K562 (cell line): Measurements from ENCODE around the gene TEPSIN. TPM values are rescaled to one million over a fixed set of nuclear protein-coding genes. Genes with fewer than 3 reads are reported as not detected.

ENCODE experiments used
- ATAC-seq: fragments of 200-7000 bp; cut with Tn5 transposase; 3 replicates; pipeline ENCODE4 v1.9.1; 2020; ENCODE audit warnings: moderate library complexity
- BruUV-seq: library from RNA; stranded (reverse); fragments of 400-500 nt; replicated peaks from 2 replicates; lab custom pipeline; 2021; lab: Mats Ljungman, UMichigan
- CTCF ChIA-PET: fragments of 300-600 bp; formaldehyde crosslinking; extraction: SDS; loops from one replicate; lab custom pipeline; 2021; ENCODE audit warnings: low intra/inter-chr PET ratio; lab: Yijun Ruan, JAX
- POLR2A ChIA-PET: fragments of 300-600, 350-650 bp; sonication (Branson Sonifier 250); formaldehyde crosslinking; extraction: SDS; loops from one replicate; lab custom pipeline; 2021; ENCODE audit warnings: antibody characterized with exemption, inconsistent platforms; lab: Yijun Ruan, JAX
- DNase-seq, 4 experiments: peaks; one replicate each; pipeline versions ENCODE4 v3.0.0 to v3.0.0-alpha.2; 2011 to 2018; ENCODE audit warnings: low spot score in 3 of 4, mixed read lengths in 3 of 4; ENCODE audit errors: extremely low read depth in 1 of 4
- FAIRE-seq: peaks from 2 replicates; lab custom pipeline; 2011; peaks lifted over from hg19 to GRCh38; lab: Jason Lieb, UNC
- H2AFZ ChIP-seq: 2 replicates; pipeline ENCODE4 v1.6.0; 2011; ENCODE audit warnings: low read depth, low read length, control low read depth, inconsistent platforms
- H3K27ac ChIP-seq: fragments of 200-600 bp; 3 replicates; pipeline ENCODE4 v1.8.0; 2011; ENCODE audit warnings: low read depth, mild to moderate bottlenecking, control low read depth, inconsistent platforms, low read length, moderate library complexity, mixed read lengths; ENCODE audit errors: extremely low read depth
- H3K27me3 ChIP-seq, 2 experiments: fragments of 300-600 bp in 1 of 2; 2 replicates in 1 of 2; 3 replicates in 1 of 2; pipeline versions ENCODE4 v1.6.0 to v1.8.0; 2011; ENCODE audit warnings: inconsistent platforms in 2 of 2, low read length in 2 of 2, mild to moderate bottlenecking in 1 of 2, mixed read lengths in 1 of 2, moderate library complexity in 1 of 2; ENCODE audit not compliant: control insufficient read depth in 2 of 2, insufficient read depth in 2 of 2
- H3K36me3 ChIP-seq: fragments of 300-600 bp; 3 replicates; pipeline ENCODE4 v1.8.0; 2011; ENCODE audit warnings: mild to moderate bottlenecking, low read length, inconsistent platforms; ENCODE audit not compliant: control insufficient read depth, insufficient read depth
- H3K4me1 ChIP-seq, 2 experiments: fragments of 200-600 bp in 1 of 2; replicated peaks in 1 of 2; 2 replicates in 1 of 2; 3 replicates in 1 of 2; pipeline versions ENCODE4 v1.5.1 to v1.8.0; 2011; ENCODE audit warnings: inconsistent platforms in 2 of 2, low read length in 2 of 2, mild to moderate bottlenecking in 1 of 2, mixed read lengths in 1 of 2, moderate library complexity in 1 of 2; ENCODE audit not compliant: control insufficient read depth in 2 of 2, insufficient read depth in 2 of 2
- H3K4me2 ChIP-seq: 2 replicates; pipeline ENCODE4 v1.6.1; 2011; ENCODE audit warnings: low read length, control low read depth, inconsistent platforms, mixed read lengths; ENCODE audit not compliant: insufficient read depth
- H3K4me3 ChIP-seq: fragments of 200-600 bp; sonication (generic), shearing (Covaris generic); 2 replicates; pipeline ENCODE4 v1.5.1; 2016; ENCODE audit warnings: control low read depth, inconsistent platforms
- H3K79me2 ChIP-seq: fragments of 200-600 bp; 3 replicates; pipeline ENCODE4 v1.8.0; 2011; ENCODE audit warnings: low read length, inconsistent platforms; ENCODE audit not compliant: control insufficient read depth, insufficient read depth
- H3K9ac ChIP-seq, 2 experiments: 2 replicates each; pipeline versions ENCODE4 v1.6.0 to v1.6.1; 2011; ENCODE audit warnings: low read depth in 2 of 2, low read length in 2 of 2, control low read depth in 1 of 2, inconsistent platforms in 1 of 2, mild to moderate bottlenecking in 1 of 2, mixed read lengths in 1 of 2; ENCODE audit not compliant: insufficient read depth in 1 of 2
- H3K9me1 ChIP-seq: one replicate; pipeline ENCODE4 v1.6.0; 2011; ENCODE audit warnings: inconsistent platforms, mild to moderate bottlenecking, low read length, moderate library complexity; ENCODE audit not compliant: control insufficient read depth, insufficient read depth
- H3K9me3 ChIP-seq: replicated peaks from 2 replicates; pipeline ENCODE4 v1.5.1; 2011; ENCODE audit warnings: low read depth, low read length, inconsistent platforms; ENCODE audit not compliant: control insufficient read depth, insufficient read depth
- H4K20me1 ChIP-seq: replicated peaks from 2 replicates; pipeline ENCODE4 v1.6.1; 2011; ENCODE audit warnings: low read length, inconsistent platforms, mixed read lengths; ENCODE audit not compliant: control insufficient read depth, insufficient read depth
- CBX3 ChIP-seq, 2 experiments: IDR thresholded peaks; 1 replicate in 1 of 2; 2 replicates in 1 of 2; pipeline ENCODE4 v1.6.1; 2012; ENCODE audit warnings: inconsistent platforms in 2 of 2, low read length in 2 of 2, borderline replicate concordance in 1 of 2, control low read depth in 1 of 2
- CEBPB ChIP-seq: fragments of 450-650 bp; IDR thresholded peaks from 2 replicates; pipeline ENCODE4 v1.6.1; 2016; ENCODE audit warnings: missing genetic modification characterization, missing compliant biosample characterization
- CEBPG ChIP-seq, 3 experiments: fragments of 200-800 bp in 1 of 3; sonication (Bioruptor generic) in 1 of 3; sonication (generic) in 1 of 3; formaldehyde crosslinking in 1 of 3; IDR thresholded peaks in 2 of 3; conservative IDR thresholded peaks in 1 of 3; 2 replicates each; pipeline versions ENCODE4 v1.6.1 to v1.8.0; 2016 to 2022; ENCODE audit warnings: missing compliant biosample characterization in 2 of 3, missing genetic modification characterization in 2 of 3, mild to moderate bottlenecking in 1 of 3, missing genetic modification reagents in 1 of 3
- DPF2 ChIP-seq: fragments of 450-650 bp; IDR thresholded peaks from 2 replicates; pipeline ENCODE4 v1.6.1; 2016
- WGBS: fragments of 100-300 bp; shearing (Covaris generic); methylation state at CpG from one replicate; pipeline ENCODE4 v1.1.6; 2016; ENCODE audit warnings: low coverage, mixed read lengths; ENCODE audit not compliant: insufficient coverage; ENCODE audit errors: missing lambda C conversion rate; 5-methylcytosine and 5-hydroxymethylcytosine counted together
- in situ Hi-C: fragments of 300-500 bp; cut with MboI; formaldehyde crosslinking; loops from 4 replicates; pipeline ENCODE4 v1.15.0; 2018; ENCODE audit warnings: inconsistent platforms, mixed read lengths
- intact Hi-C: fragments of 100-400 bp; cut with micrococcal nuclease; formaldehyde crosslinking; loops from 2 replicates; pipeline ENCODE4 v1.14.2; 2022
- polyA plus RNA-seq, 8 experiments: library from polyadenylated mRNA; depleted of rRNA in 4 of 8; stranded (reverse) in 5 of 8; unstranded in 3 of 8; fragments of >200 nt; fragmentation: Nextera tagmentation in 2 of 8; fragmentation: Illumina TruSeq in 1 of 8; extraction: Ambion mirVana in 2 of 8; extraction: Trizol in 1 of 8; gene quantifications; 2 replicates each; pipeline versions ENCODE4 v1.2.1 to v1.2.3, GENCODE V29; 2011 to 2014; ENCODE audit warnings: inconsistent platforms in 1 of 8, missing spikeins in 1 of 8
- total RNA-seq, 7 experiments: library from RNA; depleted of rRNA in 6 of 7; stranded (reverse); fragments of >200 nt in 6 of 7; fragmentation: Illumina TruSeq in 2 of 7; extraction: Trizol in 2 of 7; gene quantifications; 2 replicates each; pipeline versions ENCODE4 v1.2.1 to v1.2.3, GENCODE V29; 2011 to 2021; ENCODE audit warnings: low replicate concordance in 1 of 7
- TF ChIP-seq, protein P1 (sequence below): sonication (generic); formaldehyde crosslinking; IDR thresholded peaks from 2 replicates; pipeline ENCODE4 v1.8.1; 2023; ENCODE audit warnings: mild to moderate bottlenecking, missing genetic modification reagents

Gene TEPSIN
- total and polyA plus RNA-seq, 9 of the 15 experiments (the other 6 are each of a cell fraction or from before 2014, with no cell fraction given), result 0.80 to 29.8 (median 5.3) TPM

GRCh38 chr17:81237591-81238489, 1.0 kb downstream of the TEPSIN start:
- H4K20me1 ChIP-seq, result peaks cover 38% of the 10 kb centered on the region
- 46% methylated on average over 33 of the region's 36 CpGs for WGBS
- intact Hi-C loops, result loop anchor here (10.0 kb wide), 1 partner anchor 223 kb away; no protein-coding TSS in a partner anchor
- H3K79me2 ChIP-seq, result peaks cover 34% of the 10 kb centered on the region
- H3K36me3 ChIP-seq, result peaks cover 22% of the 10 kb centered on the region; the same call in 1 of the 3 replicates
- POLR2A ChIA-PET, result interaction anchor here (0.7 to 1.5 kb wide), 8 partner anchors 8 to 940 kb away, joined by 3 to 6 read pairs (median 4); no protein-coding TSS in a partner anchor
- H3K4me3 ChIP-seq, result peak overlapping the region; percentile 82
- FAIRE-seq (no peak), ATAC-seq (no peak), DNase-seq (no peak)
- H3K9me3 ChIP-seq, result no peaks in the 10 kb centered on the region
- H3K27ac ChIP-seq, result peak overlapping the region; percentile 54; the same call in 2 of the 3 replicates
- CTCF ChIA-PET, result no interaction called here
- TSS peak; percentile 62 for BruUV-seq
- peak overlapping the region; percentile 86 for H2AFZ ChIP-seq
- peaks cover 29 to 92% of the 10 kb centered on the region in 2 experiments for H3K4me1 ChIP-seq
- in situ Hi-C loops, result loop anchor here (25.0 kb wide), 1 partner anchor 101 kb away; no protein-coding TSS in a partner anchor
- H3K9ac ChIP-seq, result peak overlapping the region; percentile 73 to 99
- H3K4me2 ChIP-seq, result peak overlapping the region; percentile 89
- TF ChIP-seq CEBPG (CRISPR knock-in tag; IDR thresholded peaks at IDR 0.05), result 0 out of 2 replicates have a peak, but pooled peaks have one; percentile 16
- TF ChIP-seq CEBPG (tag; conservative IDR thresholded peaks at IDR 0.05 in 1 of 2, IDR thresholded peaks at IDR 0.05 in 1 of 2), result no peak
- TF ChIP-seq, protein P1, sequence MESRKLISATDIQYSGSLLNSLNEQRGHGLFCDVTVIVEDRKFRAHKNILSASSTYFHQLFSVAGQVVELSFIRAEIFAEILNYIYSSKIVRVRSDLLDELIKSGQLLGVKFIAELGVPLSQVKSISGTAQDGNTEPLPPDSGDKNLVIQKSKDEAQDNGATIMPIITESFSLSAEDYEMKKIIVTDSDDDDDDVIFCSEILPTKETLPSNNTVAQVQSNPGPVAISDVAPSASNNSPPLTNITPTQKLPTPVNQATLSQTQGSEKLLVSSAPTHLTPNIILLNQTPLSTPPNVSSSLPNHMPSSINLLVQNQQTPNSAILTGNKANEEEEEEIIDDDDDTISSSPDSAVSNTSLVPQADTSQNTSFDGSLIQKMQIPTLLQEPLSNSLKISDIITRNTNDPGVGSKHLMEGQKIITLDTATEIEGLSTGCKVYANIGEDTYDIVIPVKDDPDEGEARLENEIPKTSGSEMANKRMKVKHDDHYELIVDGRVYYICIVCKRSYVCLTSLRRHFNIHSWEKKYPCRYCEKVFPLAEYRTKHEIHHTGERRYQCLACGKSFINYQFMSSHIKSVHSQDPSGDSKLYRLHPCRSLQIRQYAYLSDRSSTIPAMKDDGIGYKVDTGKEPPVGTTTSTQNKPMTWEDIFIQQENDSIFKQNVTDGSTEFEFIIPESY (CRISPR knock-in tag), result peak; percentile 65; the same call in 1 of the 2 replicates
- TF ChIP-seq DPF2, result no peak
- TF ChIP-seq CBX3 (IDR thresholded peaks at IDR 0.05; ENCODE audit: borderline replicate concordance in 1 of 2, low read length in 2 of 2), result no peak
- TF ChIP-seq CEBPB (tag), result 0 out of 2 replicates have a peak, but pooled peaks have one; percentile 31
- H3K27me3 ChIP-seq, result no peaks in the 10 kb centered on the region
- H3K9me1 ChIP-seq, result peaks cover 9% of the 10 kb centered on the region
